Endometrium (tissue), 2 donors: ENCODE results near the gene CSH2.
"Not testable (repeated sequence)": the region's sequence is repeated elsewhere in the genome, so short reads cannot be mapped to it uniquely, and the experiment has no call there.

Experiments
- FAIRE-seq: peaks from 2 replicates; lab custom pipeline; 2012; peaks lifted over from hg19 to GRCh38; lab: Jason Lieb, UNC
- donor health status: control.
- donor health status: control.

The CSH2 gene

DNA sequence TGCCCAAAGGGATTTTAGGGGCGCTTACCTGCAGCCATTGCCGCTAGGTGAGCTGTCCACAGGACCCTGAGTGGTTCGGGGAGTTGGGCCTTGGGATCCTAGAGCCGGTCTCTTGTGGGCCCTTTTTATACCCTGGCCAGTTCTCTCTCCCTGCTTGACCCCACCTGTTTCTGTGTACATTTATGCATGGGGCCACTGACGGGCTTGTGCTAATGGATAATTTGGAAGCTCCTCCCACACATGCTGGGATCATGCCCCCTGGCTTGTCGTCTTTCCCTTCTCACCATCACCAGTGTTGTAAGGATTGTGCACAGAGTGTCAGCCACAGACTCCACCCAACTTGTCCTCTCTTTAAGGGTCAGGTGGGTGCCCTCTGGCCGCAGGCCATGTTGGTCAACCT lies at the start of gene CSH2:
Gene CSH2, minus strand, starts transcription at position 101 of the 400 bp plus-strand sequence. Its CDS starts 63 bp downstream, at position 38.
- FAIRE-seq = not testable (repeated sequence)

DNA sequence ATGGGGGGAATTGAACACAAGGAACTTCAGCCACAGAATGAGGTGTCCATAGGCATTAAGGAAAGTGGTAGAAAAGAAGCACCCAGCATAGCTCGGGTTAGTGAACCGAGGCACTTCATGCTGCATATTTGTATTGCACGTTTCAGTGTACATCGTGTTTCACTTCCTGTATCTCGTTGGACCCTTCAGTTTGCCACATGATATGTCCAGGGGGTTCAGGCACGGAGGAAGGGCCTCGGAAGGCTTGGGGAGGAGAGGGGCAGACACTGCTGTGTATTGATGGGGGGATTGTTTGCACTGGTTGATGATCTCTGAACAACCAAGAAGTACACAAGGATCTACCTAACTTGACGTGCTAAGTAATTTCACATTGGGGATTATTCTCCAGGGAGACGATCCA lies 48.9 kb upstream of the CSH2 start:
- not testable (repeated sequence) for FAIRE-seq

DNA sequence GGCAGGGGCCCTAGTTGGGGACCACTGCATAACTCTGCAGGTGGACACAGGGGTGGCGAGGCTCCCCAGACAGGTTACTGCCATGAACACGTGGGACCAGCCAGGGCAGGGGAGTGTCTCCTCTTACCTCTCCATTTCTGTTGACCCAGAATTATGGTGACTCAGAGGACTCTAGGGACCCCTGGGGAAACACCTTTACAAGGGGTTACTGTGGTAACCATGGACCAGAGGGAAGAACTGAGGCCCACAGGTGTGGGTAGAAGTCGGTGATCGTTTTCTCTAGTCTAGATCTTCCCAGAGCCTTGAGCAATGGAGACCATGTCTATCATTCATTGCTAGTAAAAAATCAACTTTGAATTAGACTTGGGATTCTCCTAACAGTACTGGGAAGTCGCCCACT lies 47.3 kb upstream of the CSH2 start:
- not testable (repeated sequence) for FAIRE-seq

DNA sequence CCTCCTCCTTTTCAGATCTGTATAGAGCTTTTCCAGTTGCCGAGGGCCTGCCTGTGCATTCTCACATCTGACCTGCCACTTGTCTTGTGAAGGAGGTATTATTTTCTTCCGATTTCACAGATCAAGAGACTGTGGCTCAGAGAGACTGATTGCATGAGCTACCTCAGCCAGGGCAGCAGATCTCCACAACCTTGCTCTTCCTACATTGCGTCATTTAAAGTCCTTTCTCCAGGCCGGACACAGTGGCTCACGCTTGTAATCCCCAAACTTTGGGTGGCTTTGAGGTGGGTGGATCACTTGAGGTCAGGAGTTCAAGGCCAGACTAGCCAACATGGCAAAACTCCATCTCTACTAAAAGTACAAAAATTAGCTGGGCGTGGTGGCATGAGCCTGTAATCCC lies 46.6 kb upstream of the CSH2 start:
- FAIRE-seq = not testable (repeated sequence)

DNA sequence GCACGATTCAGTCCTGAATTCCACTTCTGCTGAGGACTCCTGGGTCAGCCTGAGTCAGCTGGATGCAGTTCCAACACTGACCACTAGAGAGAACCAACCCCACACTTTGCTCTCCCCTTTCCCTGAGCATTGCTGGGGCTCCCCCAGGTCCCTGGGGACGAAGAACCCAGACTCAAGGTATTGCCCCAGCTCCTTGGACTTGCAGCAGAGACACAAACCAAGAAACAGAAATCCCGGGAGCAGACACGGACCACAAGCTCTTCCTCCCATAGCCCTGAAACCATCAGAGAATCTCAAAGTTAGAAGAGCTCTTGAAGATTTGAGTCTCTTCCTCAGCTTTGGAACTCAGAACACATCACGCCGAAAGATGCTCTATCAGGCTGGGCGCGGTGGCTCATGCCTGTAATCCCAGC lies 45.8 kb upstream of the CSH2 start:
- no peak for FAIRE-seq

DNA sequence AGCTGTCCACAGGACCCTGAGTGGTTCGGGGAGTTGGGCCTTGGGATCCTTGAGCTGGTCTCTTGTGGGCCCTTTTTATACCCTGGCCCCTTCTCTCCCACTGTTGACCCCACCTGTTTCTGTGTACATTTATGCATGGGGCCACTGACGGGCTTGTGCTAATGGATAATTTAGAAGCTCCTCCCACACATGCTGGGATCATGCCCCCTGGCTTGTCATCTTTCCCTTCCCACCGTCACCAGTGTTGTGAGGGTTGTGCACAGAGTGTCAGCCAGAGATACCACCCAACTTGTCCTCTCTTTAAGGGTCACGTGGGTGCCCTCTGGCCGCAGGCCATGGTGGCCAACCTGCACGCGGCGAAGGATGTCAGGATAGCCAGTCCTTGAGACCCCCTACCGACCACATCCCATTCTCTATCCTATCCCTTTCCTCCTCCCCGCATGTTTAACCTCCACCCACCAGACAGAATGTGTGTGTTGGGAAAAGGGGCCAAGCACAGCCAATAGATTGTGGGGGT lies 45.4 kb upstream of the CSH2 start, which contains the start of gene GH1:
Gene GH1, minus strand, starts transcription at position 51 of the 517 bp plus-strand sequence. CDS start 63 bp downstream, outside the sequence.
- FAIRE-seq = not testable (repeated sequence)

DNA sequence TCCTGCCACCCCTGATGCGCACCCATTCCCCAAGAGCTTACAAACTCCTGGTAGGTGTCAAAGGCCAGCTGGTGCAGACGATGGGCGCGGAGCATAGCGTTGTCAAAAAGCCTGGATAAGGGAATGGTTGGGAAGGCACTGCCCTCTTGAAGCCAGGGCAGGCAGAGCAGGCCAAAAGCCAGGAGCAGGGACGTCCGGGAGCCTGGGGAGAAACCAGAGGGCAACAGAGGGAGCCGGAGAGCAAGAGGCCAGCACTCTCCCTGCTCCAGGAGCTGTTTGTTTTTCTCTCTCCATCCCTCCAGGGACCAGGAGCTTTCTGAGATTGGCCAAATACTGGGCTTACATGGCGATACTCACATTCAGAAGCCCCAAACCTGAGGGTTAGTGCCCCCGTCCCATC lies 44.8 kb upstream of the CSH2 start:
- FAIRE-seq = no peak

DNA sequence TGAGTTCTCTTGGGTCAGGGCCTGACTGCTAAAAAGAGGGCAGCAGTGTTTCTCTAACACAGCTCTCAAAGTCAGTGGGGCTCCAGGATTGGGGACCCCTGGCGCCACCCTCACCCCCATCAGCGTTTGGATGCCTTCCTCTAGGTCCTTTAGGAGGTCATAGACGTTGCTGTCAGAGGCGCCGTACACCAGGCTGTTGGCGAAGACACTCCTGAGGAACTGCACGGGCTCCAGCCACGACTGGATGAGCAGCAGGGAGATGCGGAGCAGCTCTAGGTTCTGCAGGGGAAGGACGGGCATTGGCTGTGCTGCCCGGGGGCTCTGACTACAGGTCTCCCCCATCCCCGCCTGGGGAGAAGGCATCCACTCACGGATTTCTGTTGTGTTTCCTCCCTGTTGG lies 44.2 kb upstream of the CSH2 start:
- no peak for FAIRE-seq

DNA sequence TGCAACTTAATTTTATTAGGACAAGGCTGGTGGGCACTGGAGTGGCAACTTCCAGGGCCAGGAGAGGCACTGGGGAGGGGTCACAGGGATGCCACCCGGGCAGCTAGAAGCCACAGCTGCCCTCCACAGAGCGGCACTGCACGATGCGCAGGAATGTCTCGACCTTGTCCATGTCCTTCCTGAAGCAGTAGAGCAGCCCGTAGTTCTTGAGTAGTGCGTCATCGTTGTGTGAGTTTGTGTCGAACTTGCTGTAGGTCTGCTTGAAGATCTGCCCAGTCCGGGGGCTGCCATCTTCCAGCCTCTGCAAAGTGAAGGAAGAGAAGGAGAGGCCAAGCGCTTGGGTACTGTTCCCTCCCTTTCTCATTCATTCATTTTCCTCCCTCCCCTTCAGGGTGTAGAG lies 43.7 kb upstream of the CSH2 start:
- FAIRE-seq = not testable (repeated sequence)

DNA sequence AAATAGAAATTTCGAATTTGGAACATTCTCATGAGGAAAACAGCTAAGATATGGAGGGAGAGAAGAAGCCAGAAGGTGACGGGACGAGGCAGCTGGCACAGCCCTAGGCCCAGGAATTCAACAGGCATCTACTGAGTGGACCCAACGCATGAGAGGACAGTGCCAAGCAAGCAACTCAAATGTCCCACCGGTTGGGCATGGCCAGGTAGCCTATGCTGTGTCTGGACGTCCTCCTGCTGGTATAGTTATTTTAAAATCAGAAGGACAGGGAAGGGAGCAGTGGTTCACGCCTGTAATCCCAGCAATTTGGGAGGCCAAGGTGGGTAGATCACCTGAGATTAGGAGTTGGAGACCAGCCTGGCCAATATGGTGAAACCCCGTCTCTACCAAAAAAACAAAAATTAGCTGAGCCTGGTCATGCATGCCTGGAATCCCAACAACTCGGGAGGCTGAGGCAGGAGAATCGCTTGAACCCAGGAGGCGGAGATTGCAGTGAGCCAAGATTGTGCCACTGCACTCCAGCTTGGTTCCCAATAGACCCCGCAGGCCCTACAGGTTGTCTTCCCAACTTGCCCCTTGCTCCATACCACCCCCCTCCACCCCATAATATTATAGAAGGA lies 43.2 kb upstream of the CSH2 start:
- FAIRE-seq = no peak

DNA sequence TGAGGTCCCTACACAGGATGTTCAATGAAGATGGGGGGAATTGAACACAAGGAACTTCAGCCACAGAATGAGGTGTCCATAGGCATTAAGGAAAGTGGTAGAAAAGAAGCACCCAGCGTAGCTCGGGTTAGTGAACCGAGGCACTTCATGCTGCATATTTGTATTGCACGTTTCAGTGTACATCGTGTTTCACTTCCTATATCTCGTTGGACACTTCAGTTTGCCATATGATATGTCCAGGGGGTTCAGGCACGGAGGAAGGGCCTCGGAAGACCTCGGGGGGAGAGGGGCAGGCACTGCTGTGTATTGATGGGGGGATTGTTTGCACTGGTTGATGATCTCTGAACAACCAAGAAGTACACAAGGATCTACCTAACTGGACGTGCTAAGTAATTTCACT lies 42.3 kb upstream of the CSH2 start:
- not testable (repeated sequence) for FAIRE-seq

DNA sequence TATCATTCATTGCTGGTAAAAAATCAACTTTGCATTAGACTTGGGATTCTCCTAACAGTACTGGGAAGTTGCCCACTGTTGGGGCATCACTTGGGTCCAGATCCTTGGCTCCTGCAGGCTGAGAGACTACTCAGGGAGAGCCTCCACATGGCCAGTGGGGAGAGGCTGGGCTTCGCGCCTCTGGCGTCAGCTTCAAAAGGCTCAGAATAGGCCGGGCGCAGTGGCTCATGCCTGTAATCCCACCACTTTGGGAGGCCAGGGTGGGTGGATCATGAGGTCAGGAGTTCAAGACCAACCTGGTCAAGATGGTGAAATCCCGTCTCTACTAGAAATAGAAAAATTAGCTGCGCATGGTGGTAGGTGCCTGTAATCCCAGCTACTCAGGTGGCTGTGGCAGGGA lies 41.0 kb upstream of the CSH2 start:
- FAIRE-seq = no peak

DNA sequence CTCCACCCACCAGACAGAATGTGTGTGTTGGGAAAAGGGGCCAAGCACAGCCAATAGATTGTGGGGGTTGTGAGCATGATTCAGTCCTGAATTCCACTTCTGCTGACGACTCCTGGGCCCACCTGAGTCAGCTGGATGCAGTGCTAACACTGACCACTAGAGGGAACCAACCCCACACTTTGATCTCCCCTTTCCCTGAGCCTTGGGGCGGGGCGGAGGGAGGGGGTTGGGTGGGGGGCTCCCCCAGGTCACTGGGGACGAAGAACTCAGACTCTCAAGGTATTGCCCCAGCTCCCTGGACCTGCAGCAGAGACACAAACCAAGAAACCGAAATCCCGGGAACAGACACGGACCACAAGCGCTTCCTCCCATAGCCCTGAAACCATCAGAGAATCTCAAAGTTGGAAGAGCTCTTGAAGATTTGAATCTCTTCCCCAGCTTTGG lies 38.2 kb upstream of the CSH2 start:
- no peak for FAIRE-seq

DNA sequence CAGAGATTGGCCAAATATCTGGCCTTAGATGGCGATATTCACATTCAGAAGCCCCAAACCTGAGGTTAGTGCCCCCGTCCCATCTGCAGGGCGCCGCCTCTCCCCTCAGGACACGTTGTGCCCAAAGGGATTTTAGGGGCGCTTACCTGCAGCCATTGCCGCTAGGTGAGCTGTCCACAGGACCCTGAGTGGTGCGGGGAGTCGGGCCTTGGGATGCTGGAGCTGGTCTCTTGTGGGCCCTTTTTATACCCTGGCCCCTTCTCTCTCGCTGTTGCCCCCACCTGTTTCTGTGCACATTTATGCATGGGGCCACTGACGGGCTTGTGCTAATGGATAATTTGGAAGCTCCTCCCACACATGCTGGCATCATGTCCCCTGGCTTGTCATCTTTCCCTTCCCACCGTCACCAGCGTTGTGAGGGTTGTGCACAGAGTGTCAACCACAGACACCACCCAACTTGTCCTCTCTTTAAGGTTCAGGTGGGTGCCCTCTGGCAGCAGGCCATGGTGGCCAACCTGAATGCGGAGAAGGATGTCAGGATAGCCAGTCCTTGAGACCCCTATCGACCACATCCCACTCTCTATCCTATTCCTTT lies 37.7 kb upstream of the CSH2 start, which contains the start of gene CSHL1:
Gene CSHL1, minus strand, starts transcription at position 218 of the 595 bp plus-strand sequence. Its CDS starts 62 bp downstream, at position 156.
- FAIRE-seq = no peak

DNA sequence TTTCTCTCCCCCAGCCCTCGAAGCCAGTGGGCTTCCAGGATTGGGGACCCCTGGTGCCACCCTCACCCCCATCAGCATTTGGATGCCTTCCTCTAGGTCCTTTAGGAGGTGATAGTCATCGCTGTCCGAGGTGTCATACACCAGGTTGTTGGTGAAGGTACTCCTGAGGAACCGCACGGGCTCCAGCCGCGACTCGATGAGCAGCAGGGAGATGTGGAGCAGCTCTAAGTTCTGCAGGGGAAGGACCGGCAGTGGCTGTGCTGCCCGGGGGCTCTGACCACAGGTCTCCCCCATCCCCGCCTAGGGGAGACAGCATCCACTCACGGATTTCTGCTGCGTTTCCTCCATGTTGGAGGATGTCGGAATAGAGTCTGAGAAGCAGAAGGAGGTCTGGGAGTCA lies 36.6 kb upstream of the CSH2 start:
- FAIRE-seq = no peak

DNA sequence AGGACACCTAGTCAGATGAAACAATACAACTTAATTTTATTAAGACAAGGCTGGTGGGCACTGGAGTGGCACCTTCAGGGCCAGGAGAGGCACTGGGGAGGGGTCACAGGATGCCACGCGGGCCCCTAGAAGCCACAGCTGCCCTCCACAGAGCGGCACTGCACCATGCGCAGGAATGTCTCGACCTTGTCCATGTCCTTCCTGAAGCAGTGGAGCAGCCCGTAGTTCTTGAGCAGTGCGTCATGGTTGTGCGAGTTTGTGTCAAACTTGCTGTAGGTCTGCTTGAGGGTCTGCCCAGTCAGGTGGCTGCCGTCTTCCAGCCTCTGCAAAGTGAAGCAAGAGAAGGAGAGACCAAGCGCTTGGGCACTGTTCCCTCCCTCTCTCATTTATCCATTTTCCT lies 36.1 kb upstream of the CSH2 start:
- not testable (repeated sequence) for FAIRE-seq

DNA sequence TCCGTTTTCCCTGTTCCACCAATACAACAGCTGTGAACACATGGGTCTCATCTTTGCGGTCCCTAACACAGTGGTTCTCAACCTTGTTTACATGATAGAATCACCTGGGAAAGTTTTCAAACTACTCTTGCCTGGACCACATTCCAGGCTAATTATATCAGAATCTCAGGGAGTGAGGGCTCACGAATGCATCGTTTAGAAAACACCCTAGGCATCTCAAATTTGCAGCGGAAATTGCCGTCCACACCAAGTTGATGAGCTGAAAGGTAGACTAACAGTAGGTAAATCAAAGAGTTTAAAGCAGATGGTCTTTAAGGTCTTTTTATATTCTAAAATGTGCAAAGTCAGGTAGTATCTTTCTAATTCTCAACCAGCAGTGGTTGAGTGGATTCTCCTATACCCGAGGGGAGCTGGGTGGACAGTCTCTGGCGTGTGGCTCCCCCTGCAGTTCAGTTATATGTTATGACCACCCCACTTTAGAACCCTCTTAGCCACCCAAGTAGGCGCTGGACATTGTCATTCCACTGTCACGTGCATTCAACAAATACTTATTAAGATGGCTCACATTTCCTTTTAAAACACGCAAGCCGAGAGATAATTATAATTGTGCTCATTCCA lies 33.8 kb upstream of the CSH2 start:
- not testable (repeated sequence) for FAIRE-seq

DNA sequence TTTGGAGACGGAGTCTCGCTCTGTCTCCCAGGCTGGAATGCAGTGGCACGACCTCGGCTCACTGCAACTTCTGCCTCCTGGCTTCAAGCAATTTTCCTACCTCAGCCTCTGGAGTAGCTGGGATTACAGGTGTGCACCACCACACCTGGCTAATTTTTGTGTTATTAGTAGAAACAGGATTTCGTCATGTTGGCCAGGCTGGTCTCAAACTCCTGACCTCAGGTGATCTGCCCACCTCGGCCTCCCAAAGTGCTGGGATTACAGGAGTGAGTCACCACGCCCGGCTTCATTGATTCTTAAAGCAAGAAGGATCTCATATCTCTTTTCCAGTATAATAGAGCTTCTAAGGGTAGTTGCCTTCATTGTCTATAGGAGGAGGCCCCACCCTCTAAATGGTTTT lies 31.3 kb upstream of the CSH2 start:
- FAIRE-seq = not testable (repeated sequence)

DNA sequence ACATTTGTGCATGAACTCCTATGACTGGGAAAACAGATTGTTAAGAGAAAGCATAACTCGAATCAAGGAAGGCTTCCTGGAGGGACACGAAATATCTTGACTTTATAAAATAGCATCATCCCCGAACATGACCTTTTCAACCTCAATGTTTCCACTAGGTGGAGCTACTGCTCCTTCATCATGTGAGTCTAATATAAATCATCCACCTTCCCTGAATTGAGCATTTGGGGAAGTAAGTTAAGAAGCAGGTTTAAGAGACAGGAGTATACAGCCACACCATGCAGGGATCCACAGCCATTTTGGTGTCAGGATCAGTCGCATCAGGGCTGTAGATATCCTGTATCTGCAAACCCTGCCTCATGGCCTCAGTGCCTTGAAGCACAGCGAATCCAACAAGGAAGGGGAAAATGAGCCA lies 30.3 kb upstream of the CSH2 start:
- not testable (repeated sequence) for FAIRE-seq

DNA sequence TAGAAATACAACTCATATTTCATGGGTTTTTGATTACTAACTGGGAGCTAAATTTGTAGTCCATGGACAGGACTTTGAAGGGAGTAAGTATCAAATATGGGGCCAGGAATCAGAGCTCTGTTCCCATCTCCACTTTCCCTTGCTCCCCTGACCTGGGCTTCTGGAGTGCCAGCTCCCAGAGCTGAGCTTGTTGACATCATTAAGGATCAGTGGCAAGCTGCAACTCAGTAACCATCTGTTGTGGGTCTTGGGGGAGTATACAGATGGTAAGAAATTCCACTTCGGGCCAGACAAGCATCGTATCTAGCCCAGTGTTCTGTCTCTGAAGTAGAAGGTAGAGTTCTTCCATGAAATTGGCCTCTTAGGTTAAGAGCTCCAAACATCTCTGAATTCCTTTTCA lies 28.5 kb upstream of the CSH2 start:
- not testable (repeated sequence) for FAIRE-seq

DNA sequence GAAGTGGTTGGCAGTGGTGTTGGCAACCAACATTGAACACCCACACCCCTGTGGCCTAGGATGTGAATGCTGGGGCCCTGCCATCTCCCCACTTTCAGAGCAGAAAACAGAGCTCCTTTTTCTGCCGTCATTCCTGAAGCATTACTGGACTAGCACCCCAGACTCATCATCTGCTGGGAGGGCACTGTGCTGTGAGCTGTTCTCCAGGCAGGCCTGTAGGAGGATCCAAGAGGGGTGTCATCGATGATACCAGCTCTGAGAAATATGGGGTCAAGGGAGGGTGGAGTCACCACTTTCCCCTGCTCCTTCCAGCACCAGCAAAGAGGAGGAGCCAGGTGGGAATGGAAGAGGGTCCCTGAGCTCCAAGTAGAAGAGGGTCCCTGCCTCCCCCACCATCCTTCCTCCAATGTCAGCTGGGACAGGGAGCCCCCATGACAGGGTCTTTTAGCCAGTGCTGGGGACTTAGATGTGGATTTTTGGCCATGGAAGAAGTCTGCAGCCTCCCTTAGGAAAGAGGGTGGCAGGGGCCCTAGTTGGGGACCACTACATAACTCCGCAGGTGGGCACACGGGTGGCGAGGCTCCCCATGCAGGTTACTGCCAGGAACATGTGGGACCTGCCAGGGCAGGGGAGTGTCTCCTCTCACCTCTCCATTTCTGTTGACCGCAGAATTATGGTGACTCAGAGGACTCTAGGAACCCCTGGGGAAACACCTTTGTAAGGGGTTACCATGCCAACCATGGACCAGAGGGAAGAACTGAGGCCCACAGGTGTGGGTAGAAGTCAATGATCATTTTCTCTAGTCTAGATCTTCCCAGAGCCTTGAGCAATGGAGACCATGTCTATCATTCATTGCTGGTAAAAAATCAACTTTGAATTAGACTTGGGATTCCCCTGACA lies 25.7 kb upstream of the CSH2 start:
- FAIRE-seq = not testable (repeated sequence)
